ENCODE measurements around the gene PSMD4.
"Not testable (repeated sequence)": the region's sequence is repeated elsewhere in the genome, so short reads cannot be mapped to it uniquely, and the experiment has no call there.

Gene PSMD4

DNA sequence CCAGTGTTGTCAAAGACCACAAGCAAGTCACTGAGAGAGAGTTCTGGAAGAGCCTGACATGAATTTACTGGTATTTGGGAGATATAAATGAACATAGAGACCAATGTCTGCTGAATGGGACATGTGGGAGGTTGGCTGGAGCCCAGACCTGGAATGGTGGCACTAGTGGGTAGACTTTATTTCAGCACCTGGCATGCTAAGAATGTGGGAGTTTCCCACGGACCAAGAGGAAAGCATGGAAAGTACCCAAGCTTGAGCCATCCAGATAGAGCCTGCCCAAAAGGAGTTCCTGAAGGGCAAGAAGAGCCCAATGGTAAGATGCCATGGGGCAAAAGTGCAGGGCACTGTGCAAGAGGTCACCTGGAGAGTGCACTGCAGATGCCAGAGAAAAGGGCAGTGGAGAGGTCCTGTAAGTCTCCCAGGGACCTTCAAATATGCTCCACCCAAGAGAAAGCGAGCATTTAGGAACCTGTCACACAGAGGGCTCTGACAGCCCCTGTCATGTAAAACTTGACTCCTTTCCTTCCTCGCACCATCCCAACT lies 19.5 kb downstream of the PSMD4 start:
- no peak for DNase-seq

DNA sequence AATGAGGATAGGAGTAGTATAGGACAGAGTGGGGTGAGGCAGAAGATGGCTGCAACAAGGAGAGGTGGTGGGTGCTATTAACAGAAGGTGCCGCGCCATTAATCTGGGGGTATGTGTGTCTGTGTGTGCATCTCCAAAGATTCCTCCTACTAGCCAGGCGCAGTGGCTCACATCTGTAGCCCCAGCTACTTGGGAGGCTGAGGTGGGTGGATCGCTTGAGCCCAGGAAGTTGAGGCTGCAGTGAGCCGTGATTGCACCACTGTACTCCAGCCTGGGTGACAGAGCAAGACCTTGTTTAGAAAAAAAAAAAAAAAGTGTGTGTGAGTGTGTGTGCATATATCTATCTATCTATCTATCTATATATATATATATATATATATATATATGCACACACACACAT lies 20.8 kb downstream of the PSMD4 start:
- DNase-seq, result not testable (repeated sequence)

DNA sequence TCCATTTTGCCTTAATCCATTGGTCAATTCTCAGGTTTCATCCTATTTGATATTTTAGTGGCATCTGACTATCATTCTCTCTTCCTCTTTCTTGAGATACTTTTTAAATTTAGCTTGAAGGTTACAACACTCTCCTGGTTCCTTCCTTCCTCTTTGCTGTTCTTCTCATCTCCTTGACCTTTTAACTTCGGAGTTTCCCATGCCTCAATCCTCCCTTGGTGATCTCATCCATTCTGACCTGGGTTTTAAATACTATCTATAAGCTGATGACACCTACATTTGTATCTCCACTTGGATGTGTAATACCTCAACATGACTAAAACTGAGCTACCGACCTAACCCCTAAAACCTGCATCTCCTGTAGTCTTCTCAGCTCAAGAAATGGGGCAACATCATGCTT lies 22.7 kb downstream of the PSMD4 start:
- no peak for DNase-seq

DNA sequence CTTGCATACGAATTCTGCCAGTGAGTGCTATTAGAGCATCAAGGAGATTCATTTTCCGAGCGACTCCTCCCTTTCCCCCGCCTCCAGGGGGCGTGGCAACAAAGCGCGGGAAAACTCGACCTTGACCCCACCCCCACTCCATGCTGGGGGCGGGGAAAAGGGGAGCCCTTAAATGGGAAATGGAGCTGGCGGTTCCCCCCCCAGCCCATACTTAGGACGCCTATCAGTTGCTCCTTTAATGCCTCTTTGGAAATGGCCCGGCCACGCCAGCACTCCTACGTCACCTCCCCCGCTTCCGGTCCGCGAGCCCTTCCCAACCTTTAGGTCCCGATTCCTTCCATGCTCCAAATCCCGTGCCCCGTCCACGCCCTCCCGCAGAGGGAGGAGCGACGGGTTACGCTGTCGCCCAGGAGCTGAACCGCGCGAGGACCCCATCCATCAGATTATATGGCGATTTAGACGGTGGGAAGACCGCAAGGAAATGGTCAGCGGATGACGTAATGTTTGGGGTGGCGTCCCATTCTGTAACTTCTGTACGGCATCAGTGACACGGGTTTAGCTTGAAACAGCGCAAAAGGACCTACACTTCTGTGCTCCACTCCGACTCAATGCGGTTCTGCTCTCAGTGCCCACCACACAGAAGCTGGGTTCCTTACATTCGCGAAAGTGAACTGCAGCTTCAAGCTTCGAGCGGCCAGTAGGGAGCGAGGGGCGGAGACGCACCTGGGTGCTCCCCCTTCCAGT lies 26.9 kb downstream of the PSMD4 start:
- DNase-seq, result peak; percentile 100

DNA sequence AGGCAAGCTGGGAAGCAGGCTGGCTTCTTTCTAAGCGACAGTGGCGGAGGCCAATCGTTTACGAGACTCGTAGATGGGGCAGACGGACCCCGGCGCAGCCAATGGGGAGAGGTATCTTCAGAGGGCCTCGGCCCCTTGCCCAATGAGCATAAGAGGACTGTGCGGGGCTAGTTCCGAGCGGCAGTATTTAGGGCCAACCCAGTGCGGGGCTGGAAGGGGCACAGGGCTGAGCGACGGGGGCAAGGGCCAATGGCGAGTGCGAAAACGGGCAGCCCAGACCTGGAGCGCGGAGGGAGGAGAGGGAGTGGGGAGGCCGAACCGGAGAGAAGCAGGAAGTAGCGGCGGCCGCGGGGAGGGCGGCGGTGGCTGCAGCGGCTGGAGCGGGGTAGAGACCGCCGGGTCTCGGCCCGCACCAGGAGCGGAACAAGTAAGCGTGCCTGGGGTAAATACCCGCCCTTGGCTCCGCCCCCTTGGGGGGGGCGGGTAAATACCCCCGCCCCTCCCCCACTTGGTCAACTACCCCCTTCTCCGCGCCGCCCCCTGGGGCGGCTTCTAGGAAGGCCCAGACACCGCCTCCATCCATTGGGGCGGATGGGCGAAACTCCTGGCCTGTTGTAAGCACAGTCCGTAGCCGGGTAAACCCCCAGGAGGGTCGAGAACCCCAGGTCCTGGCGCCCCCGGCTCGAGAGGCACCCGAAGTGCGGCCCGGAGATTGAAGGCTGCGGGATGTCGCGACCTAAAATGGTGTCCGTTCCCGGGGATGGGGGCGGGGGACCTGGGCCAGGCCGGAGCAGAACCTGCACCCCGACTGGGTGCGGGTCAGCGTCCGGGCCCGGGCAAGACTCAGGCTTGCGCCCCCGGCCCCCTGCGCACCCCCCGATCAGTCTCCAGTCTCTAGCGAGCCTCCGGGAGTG lies 27.7 kb downstream of the PSMD4 start, which contains the start of gene ZNF687:
TSS of gene ZNF687 (plus strand) at position 331 of the 914 bp plus-strand sequence. CDS start 3,993 bp downstream, outside the sequence.
- DNase-seq, result peak; percentile 100

DNA sequence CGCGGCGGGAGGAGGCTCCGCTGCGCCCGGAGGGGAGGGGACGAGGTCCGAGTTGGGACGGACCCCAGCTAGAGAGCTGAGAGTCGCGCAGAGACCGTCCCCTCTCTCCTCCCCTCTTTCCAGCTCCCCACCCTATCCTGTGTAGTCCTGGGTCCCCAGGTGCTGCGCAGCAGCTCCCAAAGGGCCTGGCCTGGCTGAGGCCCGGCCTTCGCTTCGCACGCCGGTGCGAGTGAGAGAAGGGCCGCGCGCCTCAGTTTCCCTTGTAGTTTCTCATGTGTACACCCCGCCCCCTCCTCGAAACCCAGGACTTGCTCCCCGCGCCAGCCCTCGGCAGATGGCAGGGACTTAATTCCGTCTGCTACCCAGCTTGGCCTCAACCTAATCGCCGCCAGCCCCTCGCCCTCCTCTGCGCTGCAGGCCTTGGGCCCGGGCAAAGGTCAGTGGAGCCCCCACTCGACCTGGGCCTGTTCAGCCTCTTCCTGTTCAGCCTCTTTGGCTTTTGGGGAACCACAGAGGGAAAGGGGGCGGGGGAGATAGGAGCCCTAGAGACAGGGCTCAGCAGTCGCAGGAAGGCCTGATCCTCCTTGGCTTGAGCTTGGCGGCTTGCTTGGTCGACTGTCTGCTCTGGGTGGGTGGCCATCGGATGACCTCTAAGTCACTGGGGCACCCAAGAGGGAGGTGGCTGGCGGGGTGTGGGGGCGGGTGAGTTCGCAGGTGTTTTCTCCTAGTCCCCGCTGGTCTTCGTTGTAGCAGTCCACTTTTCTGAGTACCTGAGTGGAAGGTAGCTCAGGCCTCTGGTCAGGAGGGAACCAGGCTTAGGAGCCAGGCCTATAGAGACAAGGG lies 28.6 kb downstream of the PSMD4 start:
- no peak for DNase-seq

DNA sequence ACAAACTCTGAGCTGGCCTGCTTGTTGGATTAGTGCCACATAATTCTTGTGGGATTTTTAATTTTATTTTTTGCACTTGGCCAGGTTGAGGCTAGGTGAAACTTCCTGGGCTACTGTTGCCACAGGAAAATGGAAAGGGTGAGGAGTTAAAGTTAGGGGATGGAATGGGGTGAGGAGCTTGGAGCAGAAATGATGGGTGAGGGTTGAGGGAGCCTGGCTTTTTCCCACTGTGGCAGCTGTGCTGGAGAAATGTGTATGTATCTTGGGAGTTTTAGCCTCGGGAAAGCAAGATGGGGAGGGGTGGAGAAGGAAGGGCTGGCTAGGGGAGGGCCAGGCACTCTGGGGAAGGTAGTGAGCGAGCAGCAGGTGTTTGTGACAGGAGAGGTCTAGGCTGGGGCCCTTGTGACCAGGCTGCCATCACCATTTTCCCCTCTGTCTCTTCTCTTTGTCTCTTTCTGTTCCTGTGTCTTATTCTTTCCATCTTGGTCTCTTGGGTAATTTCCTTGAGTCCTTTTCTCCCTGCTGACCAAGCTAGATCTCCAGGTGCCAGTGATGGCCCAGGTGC lies 29.6 kb downstream of the PSMD4 start:
- no peak for DNase-seq

DNA sequence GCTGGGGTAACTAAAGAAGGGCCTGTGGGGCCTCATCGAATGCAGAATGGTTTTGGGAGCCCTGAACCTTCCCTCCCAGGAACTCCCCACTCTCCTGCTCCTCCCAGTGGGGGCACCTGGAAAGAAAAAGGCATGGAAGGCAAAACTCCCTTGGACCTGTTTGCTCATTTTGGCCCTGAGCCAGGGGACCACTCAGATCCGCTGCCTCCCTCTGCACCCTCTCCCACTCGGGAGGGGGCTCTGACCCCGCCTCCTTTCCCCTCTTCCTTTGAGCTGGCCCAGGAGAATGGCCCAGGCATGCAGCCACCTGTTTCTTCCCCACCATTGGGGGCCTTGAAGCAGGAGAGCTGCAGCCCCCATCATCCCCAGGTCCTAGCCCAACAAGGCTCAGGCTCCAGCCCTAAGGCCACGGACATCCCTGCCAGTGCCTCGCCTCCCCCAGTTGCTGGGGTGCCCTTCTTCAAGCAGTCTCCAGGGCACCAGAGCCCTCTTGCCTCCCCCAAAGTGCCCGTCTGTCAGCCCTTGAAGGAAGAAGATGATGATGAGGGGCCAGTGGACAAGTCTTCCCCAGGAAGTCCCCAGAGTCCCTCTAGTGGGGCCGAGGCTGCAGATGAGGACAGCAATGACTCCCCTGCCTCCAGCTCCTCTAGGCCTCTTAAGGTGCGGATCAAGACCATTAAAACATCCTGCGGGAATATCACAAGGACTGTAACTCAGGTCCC lies 32.2 kb downstream of the PSMD4 start:
- no peak for DNase-seq

DNA sequence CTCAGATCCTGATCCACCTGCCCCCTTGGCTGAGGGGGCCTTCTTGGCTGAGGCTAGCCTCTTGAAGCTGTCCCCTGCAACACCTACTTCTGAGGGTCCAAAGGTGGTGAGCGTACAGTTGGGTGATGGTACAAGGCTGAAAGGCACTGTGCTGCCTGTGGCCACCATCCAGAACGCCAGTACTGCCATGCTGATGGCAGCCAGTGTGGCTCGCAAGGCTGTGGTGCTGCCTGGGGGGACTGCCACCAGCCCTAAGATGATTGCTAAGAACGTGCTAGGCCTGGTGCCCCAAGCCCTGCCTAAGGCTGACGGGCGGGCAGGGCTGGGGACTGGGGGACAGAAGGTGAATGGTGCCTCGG lies 32.8 kb downstream of the PSMD4 start:
- no peak for DNase-seq

DNA sequence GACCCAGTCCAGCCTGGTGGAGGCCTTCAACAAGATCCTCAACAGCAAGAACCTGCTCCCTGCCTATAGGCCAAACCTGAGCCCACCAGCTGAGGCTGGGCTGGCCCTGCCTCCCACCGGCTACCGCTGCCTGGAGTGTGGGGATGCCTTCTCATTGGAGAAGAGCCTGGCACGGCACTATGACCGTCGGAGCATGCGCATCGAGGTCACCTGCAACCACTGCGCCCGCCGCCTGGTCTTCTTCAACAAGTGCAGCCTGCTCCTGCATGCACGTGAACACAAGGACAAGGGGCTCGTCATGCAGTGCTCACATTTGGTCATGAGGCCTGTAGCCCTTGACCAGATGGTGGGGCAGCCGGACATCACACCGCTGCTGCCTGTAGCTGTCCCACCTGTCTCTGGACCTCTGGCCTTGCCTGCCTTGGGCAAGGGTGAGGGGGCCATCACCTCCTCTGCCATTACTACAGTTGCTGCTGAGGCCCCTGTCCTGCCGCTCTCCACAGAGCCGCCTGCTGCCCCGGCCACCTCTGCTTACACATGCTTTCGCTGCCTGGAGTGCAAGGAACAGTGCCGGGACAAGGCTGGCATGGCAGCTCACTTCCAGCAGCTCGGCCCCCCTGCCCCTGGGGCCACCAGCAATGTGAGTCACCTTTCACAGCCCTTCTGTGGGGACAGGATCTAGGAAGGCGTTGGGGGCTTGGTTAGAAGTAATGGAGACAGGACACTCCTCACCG lies 33.4 kb downstream of the PSMD4 start:
- no peak for DNase-seq

DNA sequence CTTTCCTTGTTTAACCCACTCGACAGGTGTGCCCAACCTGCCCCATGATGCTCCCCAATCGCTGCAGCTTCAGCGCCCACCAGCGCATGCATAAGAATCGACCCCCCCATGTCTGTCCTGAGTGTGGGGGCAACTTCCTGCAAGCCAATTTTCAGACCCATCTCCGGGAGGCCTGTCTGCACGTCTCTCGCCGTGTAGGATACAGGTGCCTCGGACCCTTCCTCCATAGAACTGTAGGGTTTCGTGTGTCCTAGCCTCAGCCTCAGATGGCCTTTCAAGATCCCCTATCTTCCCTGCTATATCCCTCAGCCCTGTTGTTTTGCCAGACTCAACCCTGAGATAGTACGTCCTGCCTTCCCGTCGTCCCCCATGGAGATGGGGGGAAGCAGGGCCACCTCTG lies 34.0 kb downstream of the PSMD4 start:
- no peak for DNase-seq

DNA sequence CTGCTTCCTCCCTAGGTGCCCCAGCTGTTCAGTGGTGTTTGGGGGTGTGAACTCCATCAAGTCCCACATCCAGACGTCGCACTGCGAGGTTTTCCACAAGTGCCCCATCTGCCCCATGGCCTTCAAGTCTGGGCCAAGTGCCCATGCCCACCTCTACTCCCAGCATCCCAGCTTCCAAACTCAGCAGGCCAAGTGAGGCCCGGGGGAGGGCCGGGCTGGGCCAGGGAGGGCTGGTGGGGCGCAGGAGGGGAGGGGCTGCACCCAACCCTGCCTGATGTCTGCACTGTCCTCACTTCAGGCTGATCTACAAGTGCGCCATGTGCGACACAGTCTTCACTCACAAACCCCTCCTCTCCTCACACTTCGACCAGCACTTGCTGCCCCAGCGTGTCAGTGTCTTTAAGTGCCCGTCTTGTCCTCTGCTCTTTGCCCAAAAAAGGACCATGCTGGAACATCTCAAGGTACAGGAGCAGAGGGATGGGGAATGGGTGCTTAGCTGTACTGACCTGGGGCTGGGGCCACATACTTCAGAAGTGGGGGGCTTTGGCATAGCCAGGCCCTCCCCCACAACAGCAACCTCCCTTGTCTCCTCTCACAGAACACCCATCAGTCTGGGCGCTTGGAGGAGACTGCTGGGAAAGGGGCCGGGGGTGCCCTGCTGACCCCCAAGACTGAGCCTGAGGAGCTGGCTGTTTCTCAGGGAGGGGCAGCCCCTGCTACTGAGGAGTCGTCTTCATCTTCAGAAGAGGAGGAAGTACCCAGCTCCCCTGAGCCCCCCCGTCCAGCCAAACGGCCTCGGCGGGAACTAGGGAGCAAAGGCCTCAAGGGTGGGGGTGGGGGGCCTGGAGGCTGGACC lies 34.8 kb downstream of the PSMD4 start:
- DNase-seq, result no peak

DNA sequence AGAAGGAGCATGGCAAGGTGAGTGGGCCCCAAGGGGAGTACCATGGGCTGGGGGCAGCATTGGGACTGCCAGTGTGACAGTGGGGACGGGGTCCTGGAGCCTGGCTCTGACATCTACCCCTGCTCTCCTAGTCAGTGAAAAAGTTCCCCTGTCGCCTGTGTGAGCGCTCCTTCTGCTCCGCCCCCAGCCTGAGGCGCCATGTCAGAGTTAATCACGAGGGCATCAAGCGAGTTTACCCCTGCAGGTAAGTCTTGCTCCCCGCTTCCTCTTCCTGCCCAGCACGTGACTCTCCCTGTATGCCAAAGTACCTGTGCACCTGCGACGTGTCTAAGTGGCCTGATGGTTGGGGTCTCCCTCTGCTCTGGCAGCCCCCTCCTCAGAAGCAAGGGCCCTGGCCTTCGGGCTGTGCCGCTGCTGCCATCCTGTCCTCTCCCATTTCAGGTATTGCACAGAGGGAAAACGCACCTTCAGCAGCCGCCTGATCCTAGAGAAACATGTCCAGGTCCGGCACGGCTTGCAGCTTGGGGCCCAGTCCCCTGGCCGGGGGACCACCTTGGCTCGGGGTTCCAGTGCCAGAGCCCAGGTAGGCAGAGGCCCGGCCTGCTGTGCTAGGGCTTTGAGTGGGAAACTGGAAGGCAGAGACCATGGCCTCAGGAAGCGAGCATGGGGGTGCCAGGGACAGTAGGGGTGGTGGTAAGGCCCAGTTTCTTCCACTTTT lies 35.6 kb downstream of the PSMD4 start:
- no peak for DNase-seq

DNA sequence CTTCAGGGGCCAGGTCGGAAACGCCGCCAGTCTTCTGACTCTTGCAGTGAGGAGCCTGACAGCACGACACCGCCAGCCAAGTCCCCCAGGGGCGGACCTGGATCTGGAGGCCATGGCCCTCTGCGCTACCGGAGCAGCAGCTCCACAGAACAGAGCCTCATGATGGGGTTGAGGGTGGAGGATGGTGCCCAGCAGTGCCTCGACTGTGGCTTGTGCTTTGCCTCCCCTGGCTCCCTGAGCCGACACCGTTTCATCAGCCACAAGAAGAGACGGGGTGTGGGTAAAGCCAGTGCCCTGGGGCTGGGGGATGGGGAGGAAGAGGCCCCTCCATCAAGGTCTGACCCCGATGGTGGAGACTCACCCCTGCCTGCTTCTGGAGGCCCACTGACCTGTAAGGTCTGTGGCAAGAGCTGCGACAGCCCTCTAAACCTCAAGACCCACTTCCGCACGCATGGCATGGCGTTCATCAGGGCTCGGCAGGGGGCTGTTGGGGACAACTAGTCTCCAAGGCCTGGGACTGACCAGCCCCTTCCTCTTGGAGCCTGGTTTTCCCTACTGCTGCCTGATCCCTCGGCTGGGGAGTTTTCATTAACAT lies 36.3 kb downstream of the PSMD4 start:
- DNase-seq, result no peak

DNA sequence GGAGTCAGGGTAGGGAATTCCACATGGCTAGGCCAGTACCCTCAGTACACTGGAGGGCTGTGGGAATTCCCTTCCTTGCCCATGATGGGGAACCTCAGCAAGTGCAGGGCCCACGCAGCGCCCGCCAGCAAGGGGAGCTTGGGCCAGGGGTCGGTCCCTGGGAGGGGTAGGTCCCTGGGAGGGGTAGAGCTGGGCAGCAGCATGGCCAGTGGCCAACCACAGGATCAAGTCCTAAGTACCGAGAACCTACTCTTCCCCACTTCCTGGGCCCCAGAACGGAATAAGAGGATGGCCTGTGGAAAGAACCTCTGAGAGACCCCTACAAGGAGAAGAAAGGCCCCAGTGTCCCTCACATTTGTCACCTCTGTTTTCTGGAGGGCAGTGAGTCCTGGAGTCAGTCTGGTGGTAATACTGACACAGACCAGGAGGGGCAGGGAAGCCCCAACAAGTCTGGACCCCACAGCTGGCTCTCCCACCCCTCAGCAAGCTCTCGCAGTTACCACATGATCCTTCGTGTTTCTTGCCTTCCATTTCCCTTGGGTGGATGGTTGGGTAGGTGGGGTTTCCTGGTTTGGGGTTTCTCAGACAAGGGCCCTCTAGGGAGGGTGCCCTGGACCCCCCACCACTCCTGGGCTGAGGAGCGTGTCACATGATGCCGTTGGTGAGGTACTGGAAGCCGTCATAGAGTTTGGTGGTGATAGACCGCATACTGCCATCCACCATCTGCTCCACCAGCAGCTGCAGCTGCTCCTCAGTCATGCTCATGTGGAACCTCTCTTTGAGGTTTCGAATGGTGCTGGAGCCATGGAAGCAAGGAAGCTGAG lies 37.9 kb downstream of the PSMD4 start:
- no peak for DNase-seq

DNA sequence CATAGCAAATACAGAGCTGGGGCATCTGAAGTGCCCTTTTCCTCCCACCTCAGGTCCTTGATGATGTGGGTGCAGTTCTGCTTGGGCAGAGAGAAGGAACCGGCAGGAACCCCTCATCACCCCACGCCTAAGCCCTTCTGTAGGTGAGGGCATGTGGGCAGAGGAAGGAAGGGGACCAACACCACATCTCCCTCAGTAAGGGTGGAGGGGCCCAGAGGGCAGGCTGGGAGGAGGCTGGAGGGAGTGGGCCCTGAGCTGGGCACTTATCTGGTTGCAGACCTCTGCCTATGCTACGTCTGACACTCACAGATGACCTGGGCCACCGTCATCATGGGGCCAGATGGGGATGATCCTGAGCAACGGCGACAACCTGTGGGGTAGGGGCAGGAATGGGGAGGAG lies 38.6 kb downstream of the PSMD4 start:
- no peak for DNase-seq

DNA sequence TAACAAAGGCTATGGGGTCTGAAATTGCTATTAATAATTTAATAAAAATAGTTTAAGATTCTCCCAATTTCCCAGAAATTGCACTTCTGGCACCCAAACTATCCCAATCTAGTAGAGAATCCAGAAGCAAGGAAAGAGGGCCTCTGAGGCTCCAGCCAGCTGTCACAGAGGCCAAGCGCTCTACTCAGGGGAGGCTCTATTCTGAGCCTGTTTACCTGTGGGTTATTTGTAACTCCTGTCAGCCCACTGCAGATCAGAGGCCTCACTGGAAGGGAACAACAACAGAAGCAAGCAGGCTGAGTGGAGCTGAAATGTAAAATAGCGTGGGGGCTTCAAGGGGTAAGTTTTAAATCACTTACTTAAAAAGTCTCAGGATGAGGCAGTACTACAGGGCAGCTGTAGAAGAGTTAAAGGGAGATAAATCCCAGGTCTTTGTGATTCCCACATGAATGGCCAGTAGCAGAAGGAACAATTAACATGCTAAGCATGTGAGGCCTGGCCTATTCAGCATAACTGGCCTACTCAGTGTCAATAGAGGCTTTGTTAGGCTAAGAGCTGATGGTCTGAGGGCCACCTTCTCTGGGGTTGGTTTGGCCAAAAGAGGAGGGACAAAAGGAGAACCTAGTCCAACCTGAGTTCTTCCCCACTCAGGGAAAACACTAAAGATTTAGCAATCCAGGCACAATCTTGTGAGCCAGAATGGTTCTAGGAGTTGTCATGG lies 40.4 kb downstream of the PSMD4 start:
- no peak for DNase-seq

All from NCI-H187 (cell line).